DND-41 (cell line): ENCODE measurements around the gene FAM193A.

Experiments
- ATAC-seq: fragments of 200-7000 bp; cut with Tn5 transposase; 3 replicates; pipeline ENCODE4 v1.9.1; 2021; ENCODE audit warnings: low read depth; ENCODE audit not compliant: insufficient read depth
- DNase-seq: peaks from one replicate; pipeline ENCODE4 v3.0.0-alpha.2; 2020
- H2AFZ ChIP-seq: 2 replicates; pipeline ENCODE4 v1.6.0; 2012; ENCODE audit warnings: low read depth, low read length
- H3K27ac ChIP-seq: 2 replicates; pipeline ENCODE4 v1.5.1; 2012; ENCODE audit warnings: low read length, inconsistent platforms
- H3K27me3 ChIP-seq: fragments of 200-600 bp; sonication (generic); 2 replicates; pipeline ENCODE4 v1.6.0; 2012; ENCODE audit warnings: low read length, mild to moderate bottlenecking, inconsistent platforms; ENCODE audit not compliant: insufficient read depth, poor library complexity
- H3K36me3 ChIP-seq: 2 replicates; pipeline ENCODE4 v1.5.1; 2012; ENCODE audit warnings: low read length, inconsistent platforms; ENCODE audit not compliant: insufficient read depth
- H3K4me1 ChIP-seq: 2 replicates; pipeline ENCODE4 v1.5.1; 2012; ENCODE audit warnings: mild to moderate bottlenecking, low read length; ENCODE audit not compliant: insufficient read depth
- H3K4me2 ChIP-seq: 2 replicates; pipeline ENCODE4 v1.6.0; 2012; ENCODE audit warnings: mild to moderate bottlenecking, moderate library complexity, low read length, inconsistent platforms; ENCODE audit not compliant: insufficient read depth
- H3K4me3 ChIP-seq, 2 experiments: fragments of 200-600 bp in 1 of 2; shearing (Covaris generic) in 1 of 2; 2 replicates each; pipeline ENCODE4 v1.5.1; 2012 to 2016; ENCODE audit warnings: inconsistent platforms in 2 of 2, low read length in 2 of 2, mild to moderate bottlenecking in 2 of 2, low read depth in 1 of 2, moderate library complexity in 1 of 2
- H3K79me2 ChIP-seq: 2 replicates; pipeline ENCODE4 v1.6.0; 2012; ENCODE audit warnings: low read length, inconsistent platforms; ENCODE audit not compliant: insufficient read depth
- H3K9ac ChIP-seq: 2 replicates; pipeline ENCODE4 v1.6.0; 2012; ENCODE audit warnings: low read depth, mild to moderate bottlenecking, inconsistent platforms, low read length, moderate library complexity
- H3K9me3 ChIP-seq: 2 replicates; pipeline ENCODE4 v1.5.1; 2012; ENCODE audit warnings: low read length, moderate library complexity, mild to moderate bottlenecking, inconsistent platforms; ENCODE audit not compliant: insufficient read depth, severe bottlenecking
- H4K20me1 ChIP-seq: 2 replicates; pipeline ENCODE4 v1.6.0; 2012; ENCODE audit warnings: low read length; ENCODE audit not compliant: insufficient read depth
- CTCF ChIP-seq: IDR thresholded peaks from 2 replicates; pipeline ENCODE4 v1.5.1; 2012; ENCODE audit warnings: borderline replicate concordance, low read length, moderate library complexity, mild to moderate bottlenecking; ENCODE audit not compliant: poor library complexity, severe bottlenecking; ENCODE audit errors: extremely low read depth
- EZH2 ChIP-seq: IDR thresholded peaks from 3 replicates; pipeline ENCODE4 v1.6.1; 2012; ENCODE audit warnings: borderline replicate concordance, low read depth, mild to moderate bottlenecking, moderate library complexity, low read length, inconsistent platforms; ENCODE audit not compliant: severe bottlenecking

FAM193A gene

GRCh38 chr4:2729533-2729875 lies 193.1 kb downstream of the FAM193A start:
- ATAC-seq, result no peak
- Histone ChIP-seq H2AFZ (no peak overlapping the region), H3K27me3 (no peaks in the 10 kb centered on the region), H3K4me3 (no peak overlapping the region), H3K36me3 (peaks cover 59% of the 10 kb centered on the region), H3K27ac (no peak overlapping the region), H3K79me2 (no peaks in the 10 kb centered on the region), H4K20me1 (0 out of 2 replicates have a peak, but pooled peaks cover 5% of the 10 kb centered on the region), H3K4me2 (no peak overlapping the region), H3K4me1 (no peaks in the 10 kb centered on the region), H3K9ac (no peak overlapping the region), H3K9me3 (no peaks in the 10 kb centered on the region)
- no peak for DNase-seq
- TF ChIP-seq EZH2 (no peak), CTCF (no peak)

- H3K4me3 ChIP-seq, result no peak overlapping the region
- ATAC-seq, result no peak
- no peaks in the 10 kb centered on the region for H3K79me2 ChIP-seq
- peaks cover 4% of the 10 kb centered on the region for H3K9me3 ChIP-seq
- no peak overlapping the region for H3K9ac ChIP-seq
- DNase-seq, result no peak
- TF ChIP-seq CTCF (no peak), EZH2 (no peak)
- no peak overlapping the region for H3K4me2 ChIP-seq
- 0 out of 2 replicates have a peak, but pooled peaks cover 5% of the 10 kb centered on the region for H4K20me1 ChIP-seq
- no peaks in the 10 kb centered on the region for H3K27me3 ChIP-seq
- no peaks in the 10 kb centered on the region for H3K4me1 ChIP-seq
- no peak overlapping the region for H3K27ac ChIP-seq
- peaks cover 51% of the 10 kb centered on the region for H3K36me3 ChIP-seq
- H2AFZ ChIP-seq, result no peak overlapping the region
Measured at GRCh38 chr4:2731907-2732317, 195.5 kb downstream of the FAM193A start.

GRCh38 chr4:2732526-2732925 lies 196.1 kb downstream of the FAM193A start:
- no peak overlapping the region for H3K4me2 ChIP-seq
- ATAC-seq (no peak), DNase-seq (no peak)
- H3K4me1 ChIP-seq, result no peaks in the 10 kb centered on the region
- H3K27ac ChIP-seq, result no peak overlapping the region
- peaks cover 47% of the 10 kb centered on the region for H3K36me3 ChIP-seq
- no peak overlapping the region for H2AFZ ChIP-seq
- no peaks in the 10 kb centered on the region for H3K27me3 ChIP-seq
- no peaks in the 10 kb centered on the region for H3K79me2 ChIP-seq
- peaks cover 4% of the 10 kb centered on the region for H3K9me3 ChIP-seq
- H3K4me3 ChIP-seq, result no peak overlapping the region
- H3K9ac ChIP-seq, result no peak overlapping the region
- H4K20me1 ChIP-seq, result 0 out of 2 replicates have a peak, but pooled peaks cover 5% of the 10 kb centered on the region
- no peak for TF ChIP-seq EZH2
- no peak for TF ChIP-seq CTCF
